ENCODE measurements around the gene TPRG1L.

GRCh38 chr1:3664700-3665375 is 40.0 kb downstream of the TPRG1L start:
- TF ChIP-seq CTCF (IDR thresholded peaks at IDR 0.05) = no peak
- no peak for TF ChIP-seq POLR2A (IDR thresholded peaks at IDR 0.05)
- TF ChIP-seq EP300 (IDR thresholded peaks at IDR 0.05) = no peak
- no peak for TF ChIP-seq POLR2AphosphoS5 (IDR thresholded peaks at IDR 0.05)

Data from upper lobe of left lung (tissue), 4 donors.